SJSA1 (cell line): ENCODE data around the gene KRTAP5-9. TPM values are rescaled to one million over a fixed set of nuclear protein-coding genes. Genes with fewer than 3 reads are reported as not detected.

Experiments used
- DNase-seq, 2 experiments: peaks; one replicate each; pipeline ENCODE4 v3.0.0-alpha.2; 2015 to 2020; ENCODE audit warnings: low spot score in 2 of 2, low read depth in 1 of 2
- H3K27ac ChIP-seq: fragments of 250-450 bp; sonication (Bioruptor Pico); 2 replicates; pipeline ENCODE4 v1.5.1; 2020; ENCODE audit warnings: mild to moderate bottlenecking, moderate library complexity
- H3K27me3 ChIP-seq: fragments of 250-450 bp; sonication (Bioruptor Pico); replicated peaks from 2 replicates; pipeline ENCODE4 v1.5.1; 2020; ENCODE audit warnings: mild to moderate bottlenecking, moderate library complexity
- H3K36me3 ChIP-seq: fragments of 250-450 bp; sonication (Bioruptor Pico); 2 replicates; pipeline ENCODE4 v1.5.1; 2020; ENCODE audit warnings: mild to moderate bottlenecking
- H3K4me1 ChIP-seq: fragments of 250-450 bp; sonication (Bioruptor Pico); replicated peaks from 2 replicates; pipeline ENCODE4 v1.6.1; 2021; ENCODE audit warnings: mild to moderate bottlenecking
- H3K4me3 ChIP-seq: fragments of 250-450 bp; sonication (Bioruptor Pico); 2 replicates; pipeline ENCODE4 v1.5.1; 2020; ENCODE audit warnings: mild to moderate bottlenecking
- H3K9me3 ChIP-seq: fragments of 250-450 bp; sonication (Bioruptor Pico); replicated peaks from 2 replicates; pipeline ENCODE4 v1.5.1; 2020; ENCODE audit warnings: mild to moderate bottlenecking
- total RNA-seq: library from RNA; depleted of rRNA; stranded (reverse); fragments of >200 nt; shearing (Covaris generic); gene quantifications from 2 replicates; pipeline ENCODE4 v1.2.3, GENCODE V29; 2014; rRNA removed

KRTAP5-9 gene, protein sequence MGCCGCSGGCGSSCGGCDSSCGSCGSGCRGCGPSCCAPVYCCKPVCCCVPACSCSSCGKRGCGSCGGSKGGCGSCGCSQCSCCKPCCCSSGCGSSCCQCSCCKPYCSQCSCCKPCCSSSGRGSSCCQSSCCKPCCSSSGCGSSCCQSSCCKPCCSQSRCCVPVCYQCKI
- not detected in 2 replicates for total RNA-seq

DNA sequence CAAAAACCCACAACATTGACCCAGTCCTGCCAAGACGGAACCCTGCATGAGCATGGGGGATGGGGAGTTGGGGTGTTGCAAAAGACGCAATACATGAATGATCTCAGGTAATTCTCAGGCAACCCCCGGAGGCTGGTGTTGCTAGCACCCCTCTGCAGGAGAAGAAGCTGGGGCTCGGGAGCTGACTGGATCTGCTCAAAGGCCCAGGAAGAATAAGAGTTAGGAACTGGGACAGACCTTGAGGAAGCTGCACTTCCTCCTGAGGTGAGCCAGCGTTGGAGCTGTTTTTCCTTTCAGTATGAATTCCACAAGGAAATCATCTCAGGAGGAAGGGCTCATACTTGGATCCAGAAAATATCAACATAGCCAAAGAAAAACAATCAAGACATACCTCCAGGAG is at the start of gene KRTAP5-9:
Gene KRTAP5-9 (plus strand): TSS at position 301 of the 400 bp plus-strand sequence. CDS start 238 bp downstream, outside the sequence.
- H3K4me3 ChIP-seq: no peak within 1 kb of the TSS
- no peaks in the 10 kb centered on the region for H3K9me3 ChIP-seq
- DNase-seq: no peak
- no peak within 1 kb of the TSS for H3K27ac ChIP-seq
- H3K4me1 ChIP-seq: no peaks in the 10 kb centered on the region
- no peaks in the 10 kb centered on the region for H3K36me3 ChIP-seq
- H3K27me3 ChIP-seq: no peaks in the 10 kb centered on the region

DNA sequence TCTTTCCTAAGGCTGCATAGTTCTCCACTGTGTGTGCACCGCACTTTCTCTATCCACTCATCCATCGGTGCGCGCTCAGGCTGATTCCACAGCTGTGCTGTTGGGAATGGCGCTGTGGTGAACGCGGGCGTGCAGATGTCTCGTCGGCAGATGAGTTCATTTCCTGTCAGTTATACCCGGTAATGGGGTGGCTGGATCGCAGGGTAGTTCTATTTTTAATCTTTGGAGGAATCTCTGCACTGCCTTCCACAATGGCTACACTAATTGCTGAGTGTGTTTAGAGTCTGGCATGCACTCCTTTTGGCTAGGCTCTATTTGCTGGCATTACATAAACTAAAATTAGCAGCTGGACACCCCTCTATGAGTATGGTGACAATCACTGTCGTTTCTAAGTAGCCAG is 49.1 kb upstream of the KRTAP5-9 start:
- no peaks in the 10 kb centered on the region for H3K27me3 ChIP-seq
- H3K9me3 ChIP-seq: no peaks in the 10 kb centered on the region
- no peak overlapping the region for H3K27ac ChIP-seq
- no peaks in the 10 kb centered on the region for H3K4me1 ChIP-seq
- no peak overlapping the region for H3K4me3 ChIP-seq
- no peak for DNase-seq
- no peaks in the 10 kb centered on the region; the same call in 1 of the 2 replicates for H3K36me3 ChIP-seq

DNA sequence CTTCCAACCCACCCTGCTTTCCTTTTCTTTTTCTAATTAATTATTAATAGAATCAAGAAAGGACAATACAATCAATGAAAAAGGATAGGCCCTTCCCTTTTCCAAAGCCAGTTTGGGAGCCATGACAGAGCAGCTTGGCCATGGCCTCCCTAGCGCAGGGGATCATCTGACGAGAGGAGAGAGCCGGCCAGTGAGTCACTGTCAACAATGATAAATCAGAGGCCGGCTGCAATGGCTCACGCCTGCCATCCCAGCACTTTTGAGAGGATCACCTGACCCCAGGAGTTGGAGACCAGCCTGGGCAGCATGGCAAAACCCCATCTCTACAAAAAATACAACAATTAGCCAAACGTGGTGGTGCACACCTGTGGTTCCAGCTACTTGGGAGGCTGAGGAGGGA is 48.7 kb upstream of the KRTAP5-9 start:
- H3K4me3 ChIP-seq: no peak overlapping the region
- no peaks in the 10 kb centered on the region; the same call in 1 of the 2 replicates for H3K36me3 ChIP-seq
- H3K27me3 ChIP-seq: no peaks in the 10 kb centered on the region
- no peak overlapping the region for H3K27ac ChIP-seq
- no peak for DNase-seq
- no peaks in the 10 kb centered on the region for H3K4me1 ChIP-seq
- no peaks in the 10 kb centered on the region for H3K9me3 ChIP-seq

DNA sequence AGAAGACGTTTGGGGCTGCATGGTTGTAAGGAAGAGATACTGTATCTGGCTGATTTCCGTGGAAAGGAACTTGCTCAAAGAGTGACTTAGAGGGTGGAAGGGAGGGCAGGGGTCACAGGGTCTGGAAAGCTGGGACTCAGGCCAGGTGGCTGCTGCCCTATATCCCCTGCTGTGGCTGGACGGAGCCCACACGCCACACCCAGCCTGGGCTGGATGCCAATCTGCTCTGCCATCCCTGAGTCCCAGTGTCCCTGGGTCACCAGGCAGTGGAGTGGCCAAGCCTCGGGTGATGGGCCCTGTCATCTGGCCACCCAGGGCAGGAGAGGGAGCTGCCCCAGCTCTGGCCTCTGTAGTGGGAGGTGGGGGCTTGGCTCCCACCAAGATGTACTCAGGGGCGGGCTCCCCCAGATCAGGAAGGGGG is 47.6 kb upstream of the KRTAP5-9 start:
- DNase-seq: no peak

DNA sequence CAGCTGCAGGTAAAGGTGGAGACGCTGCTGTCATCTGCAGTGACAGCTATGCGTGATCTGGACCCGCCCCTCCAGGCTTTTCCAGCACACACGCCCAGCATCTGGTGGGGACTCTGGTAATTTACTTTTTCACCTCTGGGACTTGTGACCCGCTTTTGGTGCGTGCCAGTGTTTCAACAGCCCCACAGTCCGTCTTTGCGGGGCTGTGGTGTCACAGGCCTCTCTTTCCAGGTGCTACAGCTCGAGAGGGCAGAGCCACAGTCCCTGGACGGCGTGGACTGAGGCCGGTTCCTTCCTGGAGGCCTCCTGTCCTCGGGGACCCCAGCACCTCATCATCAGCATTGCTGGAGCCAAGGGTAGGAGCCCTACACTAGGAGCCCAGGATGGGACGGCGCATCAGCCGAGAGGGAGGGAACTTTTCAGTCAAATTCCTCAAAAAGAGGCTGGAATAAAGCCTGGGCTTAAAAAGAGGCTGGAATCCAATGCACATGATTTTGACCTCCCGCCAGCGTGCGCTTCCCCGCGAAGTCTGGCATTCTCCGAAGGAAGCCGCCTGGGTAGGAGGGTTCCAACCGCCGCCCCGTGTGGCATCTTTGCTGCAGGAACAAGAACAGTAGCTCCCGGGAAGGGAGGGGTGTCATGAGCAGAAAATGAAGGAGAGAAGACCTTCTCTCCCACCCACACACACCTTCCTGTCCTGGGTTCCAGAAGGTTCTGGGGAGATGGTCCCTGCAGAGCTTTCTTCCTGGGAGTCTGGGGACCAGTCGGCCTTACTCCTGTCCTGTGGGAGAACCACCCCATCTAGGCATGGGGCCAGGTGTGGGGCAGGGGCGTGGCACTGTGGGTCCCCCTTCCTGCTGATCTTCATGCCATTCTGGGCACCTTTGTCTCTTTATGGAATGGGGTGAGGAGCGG is 46.9 kb upstream of the KRTAP5-9 start:
- Histone ChIP-seq H3K27ac (no peak overlapping the region), H3K4me1 (no peaks in the 10 kb centered on the region), H3K4me3 (no peak overlapping the region), H3K36me3 (no peaks in the 10 kb centered on the region; the same call in 1 of the 2 replicates), H3K27me3 (no peaks in the 10 kb centered on the region), H3K9me3 (no peaks in the 10 kb centered on the region)
- no peak for DNase-seq

More for the DNA sequence above, 47.6 kb upstream of the KRTAP5-9 start:
- Histone ChIP-seq H3K27me3 (no peaks in the 10 kb centered on the region), H3K36me3 (no peaks in the 10 kb centered on the region; the same call in 1 of the 2 replicates), H3K4me3 (no peak overlapping the region), H3K4me1 (no peaks in the 10 kb centered on the region), H3K9me3 (no peaks in the 10 kb centered on the region), H3K27ac (no peak overlapping the region)

DNA sequence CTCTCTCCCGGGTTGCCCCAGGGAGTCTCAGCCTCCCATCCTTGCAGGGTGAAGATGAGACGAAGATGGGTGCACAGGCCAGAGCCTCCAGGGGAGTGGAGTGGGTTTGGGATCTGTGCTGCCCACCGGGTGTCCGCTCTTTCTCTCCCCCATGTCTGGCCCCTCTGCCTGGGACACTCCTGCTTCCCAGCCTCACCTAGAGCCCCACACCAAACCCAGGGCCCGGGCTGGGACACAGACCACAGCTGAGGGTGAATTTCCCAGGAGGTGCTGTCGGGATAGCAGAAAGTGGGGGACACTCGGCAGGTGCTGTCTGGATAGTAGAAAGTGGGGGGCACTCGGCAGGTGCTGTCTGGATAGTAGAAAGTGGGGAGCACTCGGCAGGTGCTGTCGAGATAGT is 46.2 kb upstream of the KRTAP5-9 start:
- H3K27me3 ChIP-seq: no peaks in the 10 kb centered on the region
- no peak overlapping the region for H3K4me3 ChIP-seq
- DNase-seq: no peak
- H3K36me3 ChIP-seq: no peaks in the 10 kb centered on the region; the same call in 1 of the 2 replicates
- H3K9me3 ChIP-seq: no peaks in the 10 kb centered on the region
- H3K27ac ChIP-seq: no peak overlapping the region
- H3K4me1 ChIP-seq: no peaks in the 10 kb centered on the region

DNA sequence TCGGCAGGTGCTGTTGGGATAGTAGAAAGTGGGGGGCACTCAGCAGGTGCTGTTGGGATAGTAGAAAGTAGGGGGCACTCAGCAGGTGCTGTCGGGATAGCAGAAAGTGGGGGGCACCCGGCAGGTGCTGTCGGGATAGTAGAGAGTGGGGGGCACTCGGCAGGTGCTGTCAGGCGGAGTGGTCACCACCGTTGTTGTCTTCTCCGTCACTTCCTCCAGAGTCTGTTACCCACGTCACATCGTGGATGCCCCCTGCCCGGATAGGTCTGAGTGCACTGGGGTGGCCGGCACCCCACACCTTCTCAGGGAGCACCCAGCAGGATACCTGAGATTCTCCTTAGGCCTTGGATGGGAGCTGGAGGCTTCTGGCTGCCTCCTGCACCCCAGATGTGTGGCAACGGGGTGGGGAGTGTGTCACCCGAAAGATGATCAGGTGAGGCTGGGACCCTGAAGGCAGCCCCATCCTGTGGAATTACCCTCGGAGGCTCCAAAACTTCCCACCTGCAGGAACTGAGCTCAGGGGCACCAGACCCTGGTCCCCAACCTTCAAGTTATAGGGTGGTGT is 45.3 kb upstream of the KRTAP5-9 start:
- DNase-seq: no peak
- no peaks in the 10 kb centered on the region; the same call in 1 of the 2 replicates for H3K36me3 ChIP-seq
- no peaks in the 10 kb centered on the region for H3K4me1 ChIP-seq
- no peak overlapping the region for H3K27ac ChIP-seq
- no peaks in the 10 kb centered on the region for H3K27me3 ChIP-seq
- H3K4me3 ChIP-seq: no peak overlapping the region
- H3K9me3 ChIP-seq: no peaks in the 10 kb centered on the region

DNA sequence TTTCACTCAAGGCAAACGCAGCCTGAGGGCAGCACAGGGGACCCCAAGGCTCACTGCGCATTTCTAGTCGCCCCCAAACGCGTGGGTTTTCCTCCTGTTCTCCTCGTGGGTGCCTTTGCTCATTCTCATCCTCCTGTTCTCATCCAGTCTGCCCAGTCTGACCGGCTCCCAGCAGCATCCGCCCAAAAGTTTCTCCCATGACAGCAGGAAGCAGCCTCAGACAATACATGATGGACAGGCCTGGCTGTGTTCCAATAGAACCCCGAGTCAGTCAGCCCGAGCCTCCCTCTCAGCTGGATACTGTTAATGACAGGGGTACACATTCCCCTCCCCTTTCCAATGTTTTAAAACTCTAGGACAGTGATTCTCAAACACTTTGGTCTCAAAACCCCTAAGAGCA is 43.7 kb upstream of the KRTAP5-9 start:
- no peak for DNase-seq
- Histone ChIP-seq H3K36me3 (no peaks in the 10 kb centered on the region), H3K27ac (no peak overlapping the region), H3K9me3 (no peaks in the 10 kb centered on the region), H3K4me1 (no peaks in the 10 kb centered on the region), H3K27me3 (no peaks in the 10 kb centered on the region), H3K4me3 (no peak overlapping the region)

DNA sequence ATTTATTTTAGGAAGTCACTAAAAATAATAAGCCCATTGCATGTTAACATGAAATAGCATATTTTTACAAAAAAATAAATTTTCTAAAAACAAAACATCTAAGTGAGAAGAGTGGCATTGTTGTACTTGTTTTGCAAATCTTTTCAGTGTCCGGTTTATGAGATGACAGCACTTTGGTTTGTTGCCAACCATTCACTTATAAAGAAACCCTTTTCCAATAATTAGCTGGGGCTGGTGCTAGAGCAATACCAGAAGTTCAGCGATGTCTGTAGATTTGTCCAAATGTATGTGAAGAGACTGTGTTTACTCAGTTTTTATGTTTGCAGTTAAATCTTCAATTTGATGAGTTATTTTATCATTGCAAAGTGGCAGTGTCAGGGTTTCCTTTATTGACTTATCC is 43.2 kb upstream of the KRTAP5-9 start:
- DNase-seq: no peak
- H3K4me3 ChIP-seq: no peak overlapping the region
- H3K27ac ChIP-seq: no peak overlapping the region
- H3K9me3 ChIP-seq: no peaks in the 10 kb centered on the region
- no peaks in the 10 kb centered on the region for H3K36me3 ChIP-seq
- no peaks in the 10 kb centered on the region for H3K4me1 ChIP-seq
- H3K27me3 ChIP-seq: no peaks in the 10 kb centered on the region

DNA sequence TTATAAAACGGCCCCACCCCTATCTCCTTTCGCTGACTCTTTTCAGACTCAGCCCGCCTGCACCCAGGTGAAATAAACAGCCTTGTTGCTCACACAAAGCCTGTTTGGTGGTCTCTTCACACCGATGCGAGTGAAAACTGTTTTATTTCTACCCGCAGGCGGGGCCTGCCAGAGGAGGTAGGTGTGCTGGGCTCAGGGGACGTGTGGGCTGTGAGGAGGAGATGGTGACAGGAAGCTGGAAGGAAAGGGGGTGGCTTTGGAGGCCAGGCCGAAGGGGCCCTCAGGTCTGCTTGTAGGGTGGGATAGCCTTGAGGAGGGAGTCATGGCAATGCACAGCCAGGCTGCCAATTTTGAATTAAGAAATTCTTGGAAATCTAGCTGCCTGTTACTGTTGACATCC is 42.4 kb upstream of the KRTAP5-9 start:
- no peak overlapping the region for H3K27ac ChIP-seq

DNA sequence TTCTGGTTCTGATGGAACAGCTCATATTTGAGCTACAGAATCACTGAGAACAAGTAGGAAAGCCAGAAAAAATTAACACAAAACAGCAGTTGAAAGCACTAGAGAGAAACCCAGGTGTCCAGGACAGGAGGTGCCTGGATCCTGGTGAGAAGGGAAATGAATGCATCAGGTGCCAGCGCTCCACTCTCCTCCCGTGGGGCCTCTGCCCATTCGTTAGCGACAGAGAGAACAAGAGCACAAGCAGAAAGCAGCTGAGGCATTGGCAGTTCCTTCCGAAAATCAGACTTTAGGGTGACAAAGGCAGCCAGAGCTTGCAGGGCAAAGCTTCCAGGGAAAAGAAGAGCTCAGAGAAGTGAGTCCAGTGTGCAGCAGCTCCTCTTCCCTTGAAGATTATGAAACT is 41.1 kb upstream of the KRTAP5-9 start:
- no peak overlapping the region for H3K27ac ChIP-seq
- H3K4me1 ChIP-seq: no peaks in the 10 kb centered on the region
- H3K9me3 ChIP-seq: no peaks in the 10 kb centered on the region
- no peaks in the 10 kb centered on the region for H3K36me3 ChIP-seq
- no peak overlapping the region for H3K4me3 ChIP-seq
- no peak for DNase-seq
- no peaks in the 10 kb centered on the region for H3K27me3 ChIP-seq

More for the DNA sequence above, 42.4 kb upstream of the KRTAP5-9 start:
- DNase-seq: no peak
- no peak overlapping the region for H3K4me3 ChIP-seq
- H3K36me3 ChIP-seq: no peaks in the 10 kb centered on the region
- H3K9me3 ChIP-seq: no peaks in the 10 kb centered on the region
- no peaks in the 10 kb centered on the region for H3K27me3 ChIP-seq
- H3K4me1 ChIP-seq: no peaks in the 10 kb centered on the region

DNA sequence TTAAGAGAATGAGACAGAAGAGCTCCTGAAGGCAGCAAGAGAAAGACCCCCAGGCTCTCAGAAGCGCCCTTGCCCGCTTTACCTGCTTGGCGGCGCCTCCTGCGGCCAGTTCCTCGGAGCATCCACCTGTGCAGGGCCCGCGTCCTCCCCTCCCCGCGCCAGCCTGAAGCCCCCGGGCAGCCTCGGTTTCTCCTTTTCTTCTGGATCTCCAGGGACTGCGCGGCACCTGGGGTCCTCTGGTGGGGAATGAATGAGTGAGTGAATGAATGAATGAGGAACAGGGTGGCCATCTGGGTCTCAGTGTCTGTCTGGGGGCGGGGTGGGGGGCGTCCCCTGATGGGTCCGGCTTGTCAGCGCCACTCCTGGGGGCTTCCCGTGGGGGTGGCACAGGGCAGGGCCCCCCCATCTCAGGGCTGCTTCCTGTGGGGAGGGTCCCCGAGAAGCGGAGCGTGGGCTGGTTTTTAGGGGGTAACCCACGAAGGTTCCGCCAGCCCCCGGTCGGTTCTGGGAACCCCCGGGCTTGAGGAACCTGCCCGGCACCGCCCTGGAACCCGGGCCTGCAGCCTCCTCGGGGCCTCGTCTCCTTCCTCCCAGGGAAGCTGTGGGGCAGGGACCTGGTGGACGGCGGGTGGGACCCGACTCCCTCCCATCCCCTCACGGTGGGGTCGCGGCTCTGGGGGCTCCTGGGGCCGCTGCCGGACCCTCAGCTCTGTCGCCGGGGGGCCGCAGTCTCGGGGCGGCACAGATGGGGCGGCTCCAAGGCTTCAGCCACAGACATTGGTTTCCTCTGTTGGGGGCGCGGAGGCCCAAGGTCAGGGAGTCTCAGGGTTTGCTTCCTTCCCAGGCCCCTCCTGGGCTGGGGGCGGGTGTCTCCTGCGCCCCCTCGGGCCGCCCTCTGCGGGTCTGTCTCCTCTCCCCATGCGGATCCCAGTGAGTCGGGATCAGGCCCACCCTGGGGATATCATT is 29.4 kb upstream of the KRTAP5-9 start:
- Histone ChIP-seq H3K4me1 (no peaks in the 10 kb centered on the region), H3K4me3 (no peak overlapping the region)
- no peak for DNase-seq

DNA sequence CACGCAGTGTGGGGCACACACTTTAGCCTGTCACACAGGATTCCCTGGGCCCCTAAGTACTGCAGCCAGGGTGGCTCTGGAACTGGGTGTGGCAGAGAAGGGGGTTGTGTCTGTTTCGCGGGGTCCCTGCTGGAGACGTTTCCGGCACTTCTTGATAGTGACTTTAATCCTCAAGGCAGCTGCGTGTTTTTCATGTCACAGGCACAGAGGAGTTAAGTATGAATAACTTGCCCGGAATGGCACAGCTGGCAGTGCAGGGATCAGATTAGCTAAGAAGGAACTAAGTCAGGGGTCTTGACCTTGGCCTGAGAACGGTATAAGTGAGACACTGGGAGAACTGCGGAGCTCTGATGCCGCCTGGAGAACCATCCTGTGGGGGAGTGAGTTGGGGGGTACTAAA is 28.7 kb upstream of the KRTAP5-9 start:
- Histone ChIP-seq H3K36me3 (no peaks in the 10 kb centered on the region), H3K27ac (no peak overlapping the region), H3K4me3 (no peak overlapping the region), H3K27me3 (no peaks in the 10 kb centered on the region), H3K4me1 (no peaks in the 10 kb centered on the region), H3K9me3 (no peaks in the 10 kb centered on the region)
- DNase-seq: no peak

More for the DNA sequence above, 29.4 kb upstream of the KRTAP5-9 start:
- Histone ChIP-seq H3K9me3 (no peaks in the 10 kb centered on the region), H3K27ac (no peak overlapping the region), H3K27me3 (no peaks in the 10 kb centered on the region), H3K36me3 (no peaks in the 10 kb centered on the region)
